ENCODE measurements around the gene ZBTB14.

The ZBTB14 gene

GRCh38 chr18:5295231-5295920 is at the start of gene ZBTB14:
ZBTB14 (minus strand) TSS chr18:5295726; CDS start chr18:5293246, 2,480 bp downstream.
- no peak for TF ChIP-seq CTCF (IDR thresholded peaks at IDR 0.05; ENCODE audit: low read depth, low read length, missing control alignments)
- H3K4me3 ChIP-seq (replicated peaks; ENCODE audit: low read depth, low read length): peak within 1 kb of the TSS; percentile 69
- DNase-seq (ENCODE audit: extremely low read depth, low read depth): no peak

- H3K4me3 ChIP-seq (replicated peaks; ENCODE audit: low read depth, low read length): no peak overlapping the region
- no peak for TF ChIP-seq CTCF (IDR thresholded peaks at IDR 0.05; ENCODE audit: low read depth, low read length, missing control alignments)
- no peak for DNase-seq (ENCODE audit: extremely low read depth, low read depth)
Measured at GRCh38 chr18:5339202-5339834, 43.8 kb upstream of the ZBTB14 start.

GRCh38 chr18:5334456-5335075 is 39.0 kb upstream of the ZBTB14 start:
- DNase-seq (ENCODE audit: extremely low read depth, low read depth): no peak
- TF ChIP-seq CTCF (IDR thresholded peaks at IDR 0.05; ENCODE audit: low read depth, low read length, missing control alignments): no peak
- H3K4me3 ChIP-seq (replicated peaks; ENCODE audit: low read depth, low read length): no peak overlapping the region

- TF ChIP-seq CTCF (IDR thresholded peaks at IDR 0.05; ENCODE audit: low read depth, low read length, missing control alignments): no peak
- no peak for DNase-seq (ENCODE audit: extremely low read depth, low read depth)
- no peak overlapping the region for H3K4me3 ChIP-seq (replicated peaks; ENCODE audit: low read depth, low read length)
Measured at GRCh38 chr18:5318061-5318700, 22.7 kb upstream of the ZBTB14 start.

- TF ChIP-seq CTCF (IDR thresholded peaks at IDR 0.05; ENCODE audit: low read depth, low read length, missing control alignments): no peak
- no peak overlapping the region for H3K4me3 ChIP-seq (replicated peaks; ENCODE audit: low read depth, low read length)
- DNase-seq (ENCODE audit: extremely low read depth, low read depth): no peak
Measured at GRCh38 chr18:5317186-5317585, 21.7 kb upstream of the ZBTB14 start.

- DNase-seq (ENCODE audit: extremely low read depth, low read depth): no peak
- H3K4me3 ChIP-seq (replicated peaks; ENCODE audit: low read depth, low read length): no peak overlapping the region
- no peak for TF ChIP-seq CTCF (IDR thresholded peaks at IDR 0.05; ENCODE audit: low read depth, low read length, missing control alignments)
Measured at GRCh38 chr18:5315838-5316237, 20.3 kb upstream of the ZBTB14 start.
